EL (cell line): ENCODE data around the gene TAF11L8.
"Not testable (repeated sequence)": the region's sequence is repeated elsewhere in the genome, so short reads cannot be mapped to it uniquely, and the experiment has no call there.

Source experiments
- DNase-seq: peaks from one replicate; pipeline ENCODE4 v3.0.0-alpha.2; 2016

The TAF11L8 gene

GRCh38 chr5:17590860-17591259 lies at the start of gene TAF11L8:
Gene TAF11L8, minus strand, starts transcription at chr5:17590960.
- DNase-seq = not testable (repeated sequence)

GRCh38 chr5:17634160-17634559 lies 43.4 kb upstream of the TAF11L8 start, which contains the start of gene TAF11L14:
Gene TAF11L14, plus strand, starts transcription at chr5:17634460.
- no peak for DNase-seq

DNA sequence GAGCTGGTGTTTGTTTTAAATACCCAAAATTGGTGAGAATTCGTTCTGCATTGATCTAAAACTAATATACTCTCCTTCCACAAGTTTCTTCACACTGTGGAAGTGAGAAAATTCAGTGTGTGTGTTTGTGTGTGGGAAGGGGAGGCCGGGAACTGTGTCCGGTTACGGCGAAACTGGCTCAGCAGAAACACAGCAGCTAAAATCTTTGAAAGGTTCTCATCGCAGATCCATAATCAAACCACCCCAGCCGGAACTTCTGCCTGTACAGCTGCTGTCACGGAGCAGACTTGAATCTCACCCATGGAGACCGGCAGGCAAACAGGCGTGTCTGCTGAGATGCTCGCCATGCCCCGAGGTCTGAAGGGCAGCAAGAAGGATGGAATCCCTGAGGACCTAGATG lies 41.0 kb upstream of the TAF11L8 start, which contains the start of gene TAF11L13:
Gene TAF11L13, plus strand, starts transcription at position 301 of the 400 bp plus-strand sequence.
- not testable (repeated sequence) for DNase-seq

DNA sequence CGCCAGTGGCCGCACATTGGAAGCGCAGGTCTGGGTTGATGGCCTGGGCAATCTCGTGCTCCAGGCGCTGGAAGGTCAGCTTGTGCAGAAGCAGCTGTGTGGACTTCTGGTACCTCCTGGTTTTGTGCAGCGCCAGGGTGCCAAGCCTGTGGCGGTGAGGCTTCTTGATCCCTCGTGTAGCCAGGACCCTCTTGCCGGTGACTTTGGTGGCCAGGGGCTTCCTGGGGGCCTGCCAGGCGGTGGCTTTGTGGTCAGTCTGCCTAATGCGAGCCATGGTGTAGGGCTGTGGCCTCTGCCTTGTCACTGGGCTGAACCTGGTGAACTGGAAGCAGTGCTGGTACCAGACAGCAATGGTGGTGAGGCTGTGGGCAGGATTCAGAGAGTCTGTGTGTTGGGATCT lies 34.9 kb upstream of the TAF11L8 start:
- DNase-seq = no peak

DNA sequence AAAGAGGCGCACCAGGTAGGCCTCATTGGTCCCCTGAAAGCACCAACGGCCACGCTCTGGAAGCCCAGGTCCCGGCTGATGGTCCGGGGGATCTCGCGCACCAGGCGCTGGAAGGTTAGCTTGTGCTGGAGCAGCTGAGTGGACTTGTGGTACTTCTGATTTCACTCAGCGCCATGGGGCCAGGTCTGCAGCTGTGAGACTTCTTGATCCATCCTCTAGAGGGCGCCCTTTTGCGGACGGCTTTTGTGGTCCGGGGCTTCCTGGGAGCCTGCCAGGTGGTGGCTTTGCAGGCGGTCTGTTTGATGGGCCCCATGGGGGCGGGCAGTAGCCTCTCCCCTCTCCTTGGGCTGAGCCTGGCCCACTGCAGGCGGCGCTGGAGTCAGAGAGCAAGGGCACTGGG lies 29.9 kb upstream of the TAF11L8 start:
- no peak for DNase-seq

GRCh38 chr5:17619354-17619753 lies 28.6 kb upstream of the TAF11L8 start:
- DNase-seq = no peak

GRCh38 chr5:17614872-17615605 lies 24.3 kb upstream of the TAF11L8 start:
- no peak for DNase-seq

- not testable (repeated sequence) for DNase-seq
These were observed 19.3 kb upstream of the TAF11L8 start, which contains the start of gene TAF11L12 for GRCh38 chr5:17610092-17610491. Gene TAF11L12, plus strand, starts transcription at chr5:17610392.

GRCh38 chr5:17607461-17607860 lies 16.7 kb upstream of the TAF11L8 start:
- not testable (repeated sequence) for DNase-seq

GRCh38 chr5:17604951-17605350 lies 14.2 kb upstream of the TAF11L8 start:
- no peak for DNase-seq

- DNase-seq = not testable (repeated sequence)
These were observed 13.1 kb upstream of the TAF11L8 start, which contains the start of gene TAF11L11 for GRCh38 chr5:17603880-17604279. Gene TAF11L11, plus strand, starts transcription at chr5:17604183.

DNA sequence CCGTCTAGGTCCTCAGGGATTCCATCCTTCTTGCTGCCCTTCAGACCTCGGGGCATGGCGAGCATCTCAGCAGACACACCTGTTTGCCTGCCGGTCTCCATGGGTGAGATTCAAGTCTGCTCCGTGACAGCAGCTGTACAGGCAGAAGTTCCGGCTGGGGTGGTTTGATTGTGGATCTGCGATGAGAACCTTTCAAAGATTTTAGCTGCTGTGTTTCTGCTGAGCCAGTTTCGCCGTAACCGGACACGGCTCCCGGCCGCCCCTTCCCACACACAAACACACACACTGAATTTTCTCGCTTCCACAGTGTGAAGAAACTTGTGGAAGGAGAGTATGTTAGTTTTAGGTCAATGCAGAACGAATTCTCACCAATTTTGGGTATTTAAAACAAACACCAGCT lies 7.0 kb upstream of the TAF11L8 start, which contains the start of gene TAF11L10:
Gene TAF11L10, minus strand, starts transcription at position 101 of the 400 bp plus-strand sequence.
- not testable (repeated sequence) for DNase-seq

DNA sequence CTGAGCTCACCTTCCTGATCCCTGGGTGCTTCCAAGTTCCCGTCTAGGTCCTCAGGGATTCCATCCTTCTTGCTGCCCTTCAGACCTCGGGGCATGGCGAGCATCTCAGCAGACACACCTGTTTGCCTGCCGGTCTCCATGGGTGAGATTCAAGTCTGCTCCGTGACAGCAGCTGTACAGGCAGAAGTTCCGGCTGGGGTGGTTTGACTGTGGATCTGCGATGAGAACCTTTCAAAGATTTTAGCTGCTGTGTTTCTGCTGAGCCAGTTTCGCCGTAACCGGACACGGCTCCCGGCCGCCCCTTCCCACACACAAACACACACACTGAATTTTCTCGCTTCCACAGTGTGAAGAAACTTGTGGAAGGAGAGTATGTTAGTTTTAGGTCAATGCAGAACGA lies 3.5 kb upstream of the TAF11L8 start, which contains the start of gene TAF11L9:
Gene TAF11L9, minus strand, starts transcription at position 140 of the 400 bp plus-strand sequence.
- DNase-seq = not testable (repeated sequence)

GRCh38 chr5:17585658-17586057 lies 5.1 kb downstream of the TAF11L8 start, which contains the start of gene TAF11L7:
Gene TAF11L7, minus strand, starts transcription at chr5:17585758.
- not testable (repeated sequence) for DNase-seq
